HG03439 (cell line): ENCODE data around the gene LONP1.

Experiments used
- ATAC-seq: cut with Tn5 transposase; IDR thresholded peaks from one replicate; pipeline ENCODE4 v1.9.1; 2021; ENCODE audit warnings: mild to moderate bottlenecking, moderate library complexity; ENCODE audit not compliant: unreplicated experiment

LONP1 gene

DNA sequence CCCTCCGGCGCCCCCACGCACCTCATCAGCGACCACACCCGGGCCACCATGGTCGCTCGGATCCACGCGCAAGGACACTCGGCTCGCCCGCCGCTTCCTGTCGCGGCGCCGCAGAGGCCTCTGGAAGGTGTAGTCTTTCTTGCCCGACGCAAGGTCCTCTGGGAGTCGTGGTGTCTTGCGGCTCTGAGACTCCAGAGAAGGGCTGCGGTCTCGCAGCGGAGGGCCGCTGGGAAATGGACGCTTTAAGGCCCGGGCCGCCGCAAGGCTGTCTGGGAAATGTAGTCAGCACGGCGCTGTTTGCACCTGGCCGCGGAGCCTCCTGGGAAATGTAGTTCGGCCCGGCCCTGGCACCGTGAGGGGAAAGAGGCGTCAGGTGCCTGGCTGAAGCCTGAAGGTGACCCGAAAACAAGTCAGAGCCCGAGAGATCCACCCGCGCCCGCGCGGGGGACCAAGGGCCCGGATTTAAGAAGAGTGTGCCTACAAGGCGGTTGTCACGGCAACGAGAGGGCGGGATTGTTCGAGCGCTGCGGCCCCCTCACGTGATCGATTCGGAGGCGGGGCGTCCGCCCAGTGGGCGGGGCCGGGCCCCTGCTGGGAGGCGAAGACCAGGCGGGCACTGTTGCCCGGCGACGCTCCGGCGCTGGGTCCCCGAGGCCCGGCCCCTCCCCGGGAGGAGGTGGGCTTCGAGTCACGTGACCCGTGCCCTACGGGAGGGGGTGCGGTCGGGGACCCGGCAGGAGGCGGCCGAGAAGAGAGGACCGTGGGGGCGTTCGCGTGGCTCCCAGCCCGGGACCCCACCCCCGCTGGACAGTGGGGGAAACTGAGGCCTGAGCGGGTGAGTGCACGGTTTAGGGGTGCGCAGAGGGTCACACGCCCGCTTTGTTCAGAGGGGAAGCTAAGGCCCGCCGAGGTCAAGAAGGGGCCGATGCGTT, 39.2 kb downstream of the LONP1 start, which contains the start of the genes HSD11B1L and MICOS13:
Gene HSD11B1L, plus strand, starts transcription at position 591 of the 932 bp plus-strand sequence. CDS start 3,806 bp downstream, outside the sequence.
Gene MICOS13, minus strand, starts transcription at position 80 of the 932 bp plus-strand sequence. Its CDS starts 30 bp downstream, at position 50.
- ATAC-seq = peak; percentile 86

DNA sequence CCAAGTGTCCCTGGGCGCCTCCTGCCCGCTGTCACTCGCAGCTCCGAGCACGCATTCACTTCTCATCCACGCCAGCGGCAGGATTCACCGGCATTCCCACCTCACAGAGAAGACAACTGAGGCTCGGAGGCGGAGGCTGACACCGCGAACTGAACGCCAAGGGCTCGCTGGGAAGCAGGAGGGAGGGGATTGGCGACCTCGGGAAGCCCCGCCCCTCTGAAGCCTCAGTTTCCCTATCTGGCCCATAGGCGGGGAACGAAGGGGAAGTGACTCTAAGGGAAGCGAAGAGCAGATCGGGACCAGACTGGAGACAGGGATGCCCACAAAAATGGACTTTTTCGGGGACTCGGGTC, 39.9 kb downstream of the LONP1 start:
- no peak for ATAC-seq

DNA sequence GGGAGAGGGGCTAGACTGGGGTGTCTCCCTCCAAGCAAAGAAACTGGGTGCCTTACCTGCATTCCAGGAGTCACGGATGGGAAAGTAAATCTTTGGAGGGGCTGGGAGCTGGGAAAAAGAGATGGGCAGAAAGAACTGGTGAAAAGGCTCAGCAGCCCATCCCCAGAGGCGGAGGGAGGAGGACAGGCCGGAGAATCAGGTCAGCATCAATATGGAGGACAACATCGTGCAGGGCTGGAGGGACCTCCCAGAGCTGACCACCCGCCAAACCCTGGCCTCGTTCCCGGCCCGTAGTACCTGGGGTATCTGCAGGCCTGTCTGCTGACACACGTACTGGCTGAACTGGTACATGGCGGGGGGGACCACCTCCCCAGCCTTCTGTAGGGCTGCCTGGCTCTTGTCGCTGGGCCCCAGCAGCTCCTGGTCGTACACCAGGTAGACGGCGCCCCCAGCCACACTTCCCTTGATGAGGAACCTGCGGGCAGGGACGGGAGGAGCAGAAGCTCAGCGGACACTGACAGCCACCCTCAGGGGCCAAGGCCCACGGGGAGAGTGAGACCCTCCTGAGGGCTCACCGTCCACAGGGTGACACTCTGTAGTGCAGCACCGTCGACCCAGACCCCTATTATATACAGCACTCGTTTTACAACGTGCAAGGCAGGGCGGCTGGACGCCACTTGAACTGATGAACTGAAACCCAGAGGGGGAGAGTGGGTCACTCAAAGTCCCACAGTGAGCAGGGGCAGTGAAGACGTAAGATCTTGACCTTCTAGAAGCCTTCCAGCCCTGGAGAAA, 40.5 kb downstream of the LONP1 start:
- no peak for ATAC-seq

DNA sequence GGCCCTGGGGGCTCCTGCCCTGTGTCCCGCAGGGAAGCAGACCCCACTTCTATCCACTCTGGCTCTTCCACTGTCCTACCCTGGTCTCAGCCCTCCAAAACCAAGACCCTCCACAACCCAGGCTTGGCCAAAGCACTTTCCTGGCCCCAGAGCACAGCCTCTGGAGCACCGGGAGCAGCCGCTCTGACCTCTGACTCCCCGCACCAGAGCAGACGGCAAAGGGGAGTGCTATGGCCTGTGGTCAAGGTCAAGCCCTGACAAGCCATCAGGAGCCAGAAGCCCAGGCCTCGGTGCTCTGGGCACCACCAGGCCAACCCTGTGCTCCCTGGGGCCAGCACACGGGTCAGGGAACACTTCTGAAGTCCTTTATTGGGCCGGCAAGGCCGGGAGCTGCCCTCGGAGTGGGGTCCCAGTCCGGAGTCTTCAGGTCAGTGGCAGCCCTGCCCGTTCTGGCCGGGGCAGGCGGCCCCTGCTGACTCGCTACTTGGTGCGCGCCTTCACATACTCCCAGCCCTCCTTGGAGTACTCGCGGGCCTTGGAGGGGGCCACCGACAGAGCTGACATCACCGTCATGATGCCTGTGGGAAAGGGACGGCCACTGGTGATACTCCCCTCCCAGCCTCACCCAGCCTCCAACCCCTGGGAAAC, 41.8 kb downstream of the LONP1 start:
- ATAC-seq = no peak

DNA sequence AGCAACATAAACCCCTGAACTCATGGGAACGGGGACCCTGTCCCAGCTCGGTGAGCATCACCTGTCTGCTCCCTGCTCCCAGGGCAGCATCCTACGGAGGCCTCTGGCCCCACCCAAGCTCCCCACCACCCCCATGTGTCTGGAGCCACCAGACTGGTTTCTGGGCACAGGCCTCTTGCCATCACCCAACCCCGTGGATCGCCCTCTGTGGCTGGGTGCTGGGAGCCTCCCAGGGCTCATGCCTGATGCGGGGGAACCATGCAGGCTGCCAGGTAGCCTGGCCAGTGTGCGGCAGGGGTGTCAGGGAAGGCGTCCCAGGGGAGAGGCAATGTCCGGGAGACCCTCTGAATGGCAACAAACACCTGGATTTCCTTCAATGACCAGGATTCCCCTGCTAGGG, 42.4 kb downstream of the LONP1 start:
- ATAC-seq = no peak

DNA sequence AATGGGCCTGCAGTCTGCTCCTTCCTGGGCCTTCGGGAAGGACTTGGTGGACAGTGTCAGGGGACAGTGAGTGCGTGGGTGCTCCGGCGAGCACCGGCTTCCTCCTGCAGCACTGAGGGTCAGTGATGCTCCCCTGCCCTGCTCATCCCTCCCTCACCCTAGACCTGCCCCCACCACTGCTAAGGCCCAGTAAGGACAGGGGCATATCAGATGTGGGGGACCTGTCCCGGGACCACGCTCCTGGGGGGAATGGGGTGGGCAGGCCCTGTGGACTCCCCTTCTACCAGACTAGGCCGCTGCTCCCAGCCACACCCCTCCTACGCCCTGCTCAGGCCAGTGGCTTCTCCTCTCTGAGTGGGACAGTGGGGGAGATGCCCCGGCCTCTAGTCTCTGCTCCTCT, 42.8 kb downstream of the LONP1 start:
- ATAC-seq = no peak

DNA sequence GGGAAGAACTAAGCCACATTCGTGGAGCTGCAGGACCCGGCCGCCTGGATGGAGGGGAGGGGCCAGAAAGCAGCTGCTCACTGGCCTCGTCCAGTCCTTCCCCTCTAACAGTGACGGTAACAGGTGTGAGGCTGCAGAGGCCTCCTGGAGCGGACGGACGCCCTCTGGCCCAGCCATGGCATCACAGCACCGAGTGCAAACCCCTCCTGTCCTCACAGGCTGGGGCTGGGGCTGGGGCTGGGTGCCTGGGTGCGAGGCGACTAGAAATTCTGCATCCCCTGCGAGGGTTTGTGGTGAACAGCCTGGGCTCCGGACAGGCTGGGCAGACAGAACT, 43.2 kb downstream of the LONP1 start:
- ATAC-seq = no peak

DNA sequence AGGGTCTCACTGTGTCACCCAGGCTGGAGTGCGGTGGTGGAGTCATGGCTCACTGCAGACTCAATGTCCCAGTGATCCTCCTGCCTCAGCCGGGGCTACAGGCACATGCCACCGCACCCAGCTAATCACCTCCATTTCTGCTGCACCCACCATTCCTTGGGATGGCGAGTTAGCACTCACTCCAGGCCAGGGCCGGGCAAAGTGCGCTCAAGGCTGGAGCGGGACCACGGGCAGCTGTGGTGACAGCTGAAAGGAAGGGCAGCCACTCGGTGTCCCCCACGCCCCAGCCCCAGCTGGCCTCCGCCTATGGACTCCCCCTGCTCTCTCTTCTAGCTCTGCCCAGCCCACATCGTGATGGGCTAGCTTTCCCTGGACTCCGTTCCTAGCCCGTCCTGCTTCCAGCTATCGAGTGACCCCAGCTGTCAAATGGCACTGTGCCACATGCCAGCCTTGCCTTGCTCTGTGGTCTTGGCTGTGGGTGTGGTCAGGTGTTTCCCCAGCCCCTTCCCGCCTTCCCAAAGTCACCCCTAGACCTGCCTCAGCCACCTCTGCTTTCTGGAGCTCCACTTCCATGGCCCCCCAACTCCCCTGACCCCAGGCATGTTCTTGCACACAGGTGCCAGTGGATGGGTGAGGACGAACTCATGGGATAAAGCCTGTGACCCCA, 43.7 kb downstream of the LONP1 start:
- no peak for ATAC-seq

DNA sequence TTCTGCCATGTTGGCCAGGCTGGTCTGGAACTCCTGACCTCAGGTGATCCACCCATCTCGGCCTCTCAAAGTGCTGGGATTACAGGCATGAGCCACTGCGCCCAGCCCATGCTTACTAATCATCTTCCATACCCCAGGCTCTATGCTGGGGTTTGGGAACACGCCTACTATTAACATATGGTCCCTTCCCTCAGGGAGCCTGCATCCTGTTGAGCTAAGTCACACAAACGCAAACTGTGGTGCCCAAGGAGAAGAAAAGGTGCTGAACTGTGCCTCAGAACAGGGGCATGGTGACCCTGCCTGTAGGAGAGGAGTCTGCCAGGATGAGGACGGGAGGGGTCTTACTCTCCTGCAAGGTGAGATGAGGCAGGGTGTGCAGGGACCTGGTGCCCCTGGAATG, 45.2 kb downstream of the LONP1 start:
- no peak for ATAC-seq

DNA sequence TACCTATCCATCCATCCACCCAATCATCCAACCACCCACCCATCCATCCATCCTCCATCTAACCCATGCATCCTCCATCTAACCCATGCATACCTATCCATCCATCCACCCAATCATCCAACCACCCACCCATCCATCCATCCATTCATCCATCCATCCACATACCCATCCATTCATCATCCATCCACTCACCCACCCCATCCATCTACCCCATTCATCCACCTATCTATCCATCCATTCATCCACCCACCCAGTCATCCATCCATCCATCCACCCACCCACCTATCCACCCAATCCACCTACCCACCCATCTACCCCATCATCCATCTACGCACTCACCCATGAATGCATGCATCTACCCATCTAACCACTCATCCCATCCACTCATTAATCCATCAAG, 46.2 kb downstream of the LONP1 start:
- no peak for ATAC-seq

DNA sequence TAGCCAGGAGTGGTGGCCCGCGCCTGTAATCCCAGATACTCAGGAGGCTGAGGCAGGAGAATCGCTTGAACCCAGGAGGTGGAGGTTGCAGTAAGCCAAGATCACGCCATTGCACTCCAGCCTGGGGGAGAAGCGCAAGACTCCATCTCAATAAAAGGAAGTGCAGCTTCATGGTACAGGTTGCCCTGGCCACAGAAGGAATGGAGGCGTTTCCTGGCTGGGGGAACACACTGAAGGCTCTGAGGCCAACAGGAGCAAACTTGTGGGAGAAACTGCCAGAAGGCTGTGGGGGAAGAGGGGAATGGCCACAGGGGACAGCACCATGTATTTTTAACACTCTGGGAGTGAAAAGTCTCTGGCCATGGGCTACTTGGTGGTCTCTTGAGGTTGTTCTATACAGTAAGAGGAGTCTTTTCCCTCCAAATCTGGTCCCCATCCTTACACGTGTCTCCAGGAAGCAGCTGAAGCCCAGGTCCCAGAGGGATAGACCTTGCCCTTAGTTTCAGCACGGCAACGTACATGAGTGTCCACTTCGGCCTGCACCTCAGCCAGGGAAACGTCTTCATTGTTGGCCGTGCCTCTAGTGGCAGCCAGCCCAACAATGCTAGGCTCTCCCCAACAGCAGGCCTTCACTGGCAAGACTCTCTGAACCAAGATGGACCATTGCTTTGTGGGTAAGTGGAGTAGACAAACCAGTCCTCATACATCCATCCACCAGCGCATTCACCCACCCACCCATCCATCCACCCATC, 47.1 kb downstream of the LONP1 start:
- ATAC-seq = no peak

DNA sequence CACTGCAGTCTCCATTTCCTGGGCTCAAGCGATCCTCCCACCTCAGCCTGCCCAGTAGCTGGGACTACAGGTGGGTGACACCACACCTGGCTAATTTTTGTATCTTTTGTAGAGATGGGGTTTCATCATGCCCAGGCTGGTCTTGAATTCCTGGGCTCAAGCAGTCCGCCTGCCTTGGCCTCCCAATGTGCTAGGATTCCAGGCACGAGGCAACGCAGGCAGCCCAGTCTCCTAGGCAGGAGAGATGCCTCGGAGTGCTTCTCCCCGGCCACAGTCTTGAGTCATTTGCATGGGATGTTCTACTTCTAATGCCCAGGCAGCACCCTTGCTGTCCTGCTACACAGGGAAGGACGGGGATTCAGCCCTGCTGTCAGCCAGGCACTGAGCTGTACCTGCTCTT, 48.3 kb downstream of the LONP1 start:
- ATAC-seq = no peak

DNA sequence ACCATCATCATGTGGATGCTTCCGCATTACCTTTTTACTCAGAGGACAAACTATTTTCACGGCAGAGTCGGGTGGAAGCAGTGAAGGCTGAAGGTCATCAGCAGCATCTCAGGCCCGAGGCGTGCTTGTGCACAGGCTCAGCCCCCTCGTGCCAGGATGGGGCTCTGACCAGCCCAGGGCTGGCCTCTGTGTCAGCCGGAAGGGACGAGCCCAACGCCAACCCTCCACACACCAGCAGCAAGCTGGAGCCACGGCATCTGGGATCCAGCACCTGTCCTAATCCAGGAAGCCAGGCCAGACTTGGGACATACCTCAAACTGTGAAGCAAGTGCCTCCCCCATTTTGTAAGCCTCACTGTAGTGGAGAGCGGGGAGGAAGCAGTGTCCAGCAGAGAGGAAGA, 50.7 kb downstream of the LONP1 start:
- no peak for ATAC-seq

DNA sequence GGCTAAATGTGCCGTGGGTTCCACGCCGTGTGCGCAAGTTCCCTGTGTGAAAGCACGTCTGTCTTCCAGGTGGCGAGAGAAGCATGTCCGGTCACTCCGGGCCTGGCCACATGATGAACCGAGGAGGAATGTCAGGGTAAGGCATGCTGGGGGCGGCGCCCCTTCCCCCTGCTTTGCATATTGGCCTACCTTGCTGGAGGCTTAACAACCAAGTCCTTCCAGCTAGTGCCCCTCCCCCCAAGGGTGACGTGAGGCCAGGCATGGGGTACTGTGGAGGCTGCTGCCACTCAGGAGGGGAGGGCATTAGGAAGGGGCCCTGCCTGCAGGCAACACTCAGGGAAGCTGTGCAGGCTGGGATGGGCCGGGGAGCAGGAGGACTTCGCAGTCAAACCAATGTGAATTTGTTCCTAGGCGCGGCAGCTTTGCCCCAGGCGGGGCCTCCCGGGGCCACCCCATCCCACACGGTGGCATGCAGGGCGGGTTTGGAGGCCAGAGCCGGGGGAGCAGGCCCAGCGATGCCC, 52.1 kb downstream of the LONP1 start:
- no peak for ATAC-seq

DNA sequence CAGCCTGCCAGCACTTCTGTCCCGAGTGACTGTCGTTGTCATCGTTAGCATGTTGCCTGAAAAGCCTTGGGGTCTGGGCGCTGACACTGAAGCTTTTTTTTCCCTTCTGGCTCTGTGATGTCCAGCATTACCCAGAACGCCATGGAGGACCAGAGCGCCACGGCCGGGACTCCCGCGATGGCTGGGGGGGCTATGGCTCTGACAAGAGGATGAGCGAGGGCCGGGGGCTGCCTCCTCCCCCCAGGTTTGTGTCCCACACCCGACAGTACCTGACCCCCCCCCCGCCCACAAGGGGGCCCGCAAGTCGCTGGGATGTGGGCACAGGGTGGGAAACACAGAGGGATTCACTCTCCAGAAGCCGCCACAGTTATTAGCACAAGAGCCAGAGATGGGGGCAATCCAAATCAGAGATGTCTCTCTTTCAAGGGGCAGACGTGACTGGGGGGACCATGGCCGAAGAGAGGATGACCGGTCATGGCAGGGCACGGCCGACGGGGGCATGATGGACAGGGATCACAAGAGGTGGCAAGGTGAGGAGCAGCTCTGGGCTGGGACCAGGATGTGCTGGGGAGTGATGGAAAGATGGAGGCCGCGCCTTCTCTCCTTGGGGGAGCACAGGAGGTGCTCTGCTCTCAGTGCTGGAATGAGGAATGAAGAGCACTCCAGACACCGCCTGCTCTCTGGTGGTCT, 52.9 kb downstream of the LONP1 start:
- no peak for ATAC-seq

DNA sequence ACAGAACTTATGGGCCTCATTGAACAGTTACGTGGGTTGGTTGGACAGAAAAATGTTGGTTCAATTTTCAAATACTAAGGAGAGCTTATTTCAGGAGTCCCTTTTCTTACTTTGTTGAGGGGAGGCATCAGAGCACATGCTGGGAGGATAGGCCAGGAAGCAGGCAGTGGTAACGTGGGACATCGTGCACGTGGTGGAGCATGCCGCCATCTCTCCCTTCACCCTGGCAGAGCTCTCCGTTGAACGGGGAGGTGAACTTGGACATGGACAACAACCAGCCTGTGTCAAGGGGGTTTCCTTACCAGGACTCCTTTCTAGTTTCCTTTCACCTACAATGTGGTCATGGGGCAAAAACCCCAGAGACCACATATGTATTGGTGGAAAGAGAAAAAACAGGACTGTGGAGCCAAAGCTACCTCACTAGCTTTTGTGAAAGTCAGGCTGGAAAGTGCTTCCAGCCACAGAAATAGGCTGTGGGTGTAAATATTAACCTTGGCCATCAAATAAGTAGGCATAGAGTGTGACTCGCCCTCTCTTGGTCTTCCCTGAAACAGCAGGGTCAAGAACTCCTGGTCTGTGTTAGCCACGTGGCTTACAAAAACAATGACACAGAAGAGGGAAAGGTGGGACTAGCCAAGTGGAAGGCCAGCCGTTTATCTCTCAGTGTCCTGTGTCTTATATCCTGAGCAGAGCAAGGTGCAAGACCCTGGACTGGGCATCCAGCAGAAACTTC, 54.0 kb downstream of the LONP1 start:
- ATAC-seq = no peak

DNA sequence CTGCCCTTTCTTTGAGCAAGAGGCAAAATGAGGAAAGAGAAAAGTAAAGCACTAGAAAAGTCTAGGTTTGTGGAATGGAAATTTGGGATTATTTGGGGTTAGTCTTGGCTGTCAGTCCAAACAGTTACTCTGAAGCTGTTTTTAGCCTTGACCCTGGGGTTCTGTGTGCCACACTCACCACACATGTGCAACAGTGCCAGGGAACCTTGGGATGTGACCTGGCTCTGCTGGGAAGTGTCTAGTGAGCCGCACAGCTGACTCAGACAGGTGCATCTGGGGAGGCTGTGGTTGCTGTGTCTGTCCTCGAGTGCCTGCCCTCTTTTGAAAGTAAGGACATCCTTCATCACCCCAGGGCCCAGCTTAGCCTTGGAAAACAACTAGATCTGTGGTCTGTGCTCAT, 55.4 kb downstream of the LONP1 start:
- ATAC-seq = no peak

DNA sequence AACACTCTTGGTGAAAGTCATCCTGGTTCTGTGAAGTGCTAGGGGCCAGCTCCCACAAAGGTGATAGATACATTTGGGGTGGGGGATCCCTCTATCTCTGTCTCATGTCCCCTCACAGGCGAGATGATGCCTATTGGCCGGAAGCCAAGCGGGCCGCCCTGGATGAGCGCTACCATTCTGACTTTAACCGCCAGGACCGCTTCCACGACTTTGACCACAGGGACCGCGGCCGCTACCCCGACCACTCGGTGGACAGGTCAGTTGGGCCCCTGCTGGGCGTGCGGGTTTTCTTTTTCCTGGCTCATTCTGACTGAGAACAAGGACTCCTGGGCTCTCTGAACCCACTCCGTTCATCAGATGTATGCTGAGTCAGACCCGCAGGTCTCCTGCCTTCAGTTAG, 56.0 kb downstream of the LONP1 start:
- no peak for ATAC-seq

DNA sequence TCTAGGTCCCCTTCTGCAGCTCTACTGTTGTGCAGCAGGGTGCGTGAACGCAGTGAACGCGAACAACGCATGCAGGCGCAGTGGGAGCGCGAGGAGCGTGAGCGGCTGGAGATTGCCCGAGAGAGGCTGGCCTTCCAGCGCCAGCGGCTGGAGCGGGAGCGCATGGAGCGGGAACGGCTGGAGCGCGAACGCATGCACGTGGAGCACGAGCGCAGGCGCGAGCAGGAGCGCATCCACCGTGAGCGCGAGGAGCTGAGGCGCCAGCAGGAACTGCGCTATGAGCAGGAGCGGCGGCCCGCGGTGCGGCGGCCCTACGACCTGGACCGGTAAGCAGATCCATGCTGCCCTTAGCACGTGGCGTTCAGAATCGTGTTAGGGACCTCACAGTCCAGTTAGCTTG, 58.5 kb downstream of the LONP1 start:
- no peak for ATAC-seq
